Dedifferentiated amniotic fluid mesenchymal stem cell (primary cell): Measurements from ENCODE around the gene MICALL1.
"Not testable (repeated sequence)": the region's sequence is repeated elsewhere in the genome, so short reads cannot be mapped to it uniquely, and the experiment has no call there.

Source experiments
- DNase-seq: peaks from one replicate; pipeline ENCODE4 v3.0.0-alpha.2; 2016; ENCODE audit errors: extremely low spot score

Gene MICALL1

DNA sequence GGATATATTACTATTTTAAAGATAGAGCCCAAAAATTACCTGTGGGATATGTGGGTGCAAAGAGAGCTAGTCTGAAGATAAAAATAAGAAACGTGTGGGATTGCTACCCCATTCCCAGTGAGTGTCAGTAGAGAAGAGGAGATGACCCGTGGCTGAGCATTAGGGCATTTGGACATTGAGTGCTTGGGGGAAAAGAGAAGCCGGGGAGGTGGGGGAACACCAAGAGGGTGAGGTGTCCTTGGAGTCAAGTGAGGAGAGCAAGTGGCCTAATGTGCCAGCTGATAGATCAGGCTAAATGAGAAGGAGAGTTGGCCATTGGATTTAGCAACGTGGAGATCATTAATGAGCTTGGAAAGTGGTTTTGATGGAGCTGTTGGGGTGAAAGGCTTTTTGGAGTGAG is 48.6 kb downstream of the MICALL1 start:
- no peak for DNase-seq

DNA sequence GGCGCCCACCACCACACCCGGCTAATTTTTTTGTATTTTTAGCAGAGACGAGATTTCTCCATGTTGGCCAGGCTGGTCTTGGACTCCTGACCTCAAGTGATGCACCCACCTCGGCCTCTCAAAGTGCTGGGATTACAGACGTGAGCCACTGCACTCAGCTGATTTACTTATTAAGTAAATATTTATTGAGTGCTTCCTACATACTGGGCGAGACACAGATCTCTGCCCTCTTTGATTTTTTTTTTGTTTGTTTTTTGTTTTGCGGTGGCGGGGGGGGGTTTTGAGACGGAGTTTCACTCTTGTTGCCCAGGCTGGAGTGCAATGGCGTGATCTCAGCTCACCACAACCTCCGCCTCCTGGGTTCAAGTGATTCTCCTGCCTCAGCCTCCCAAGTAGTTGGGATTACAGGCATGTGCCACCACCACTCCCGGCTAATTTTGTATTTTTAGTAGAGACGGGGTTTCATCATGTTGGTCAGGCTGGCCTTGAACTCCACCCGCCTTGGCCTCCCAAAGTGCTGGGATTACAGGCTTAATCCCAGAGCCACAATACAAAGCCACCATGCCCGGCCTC is 49.8 kb downstream of the MICALL1 start:
- not testable (repeated sequence) for DNase-seq

DNA sequence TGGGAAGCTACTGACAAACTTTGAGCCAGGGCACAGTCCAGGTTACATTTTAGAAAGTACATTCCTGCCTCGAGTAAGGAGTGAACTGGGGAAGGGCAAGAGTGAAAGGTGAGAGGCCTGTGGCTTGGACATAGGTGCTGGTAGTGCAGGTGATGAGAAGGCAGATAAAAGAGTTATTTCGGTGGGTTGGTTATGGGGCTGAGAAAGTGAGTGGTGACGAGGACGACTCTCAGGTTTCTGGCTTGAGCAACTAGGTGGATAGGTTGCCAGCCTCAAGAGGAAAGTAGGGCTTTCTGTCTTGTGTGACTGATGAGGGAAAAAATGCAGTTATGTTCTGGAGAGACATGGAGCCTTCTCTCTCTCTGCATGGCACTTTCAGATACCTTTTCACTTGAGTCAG is 51.1 kb downstream of the MICALL1 start:
- no peak for DNase-seq

DNA sequence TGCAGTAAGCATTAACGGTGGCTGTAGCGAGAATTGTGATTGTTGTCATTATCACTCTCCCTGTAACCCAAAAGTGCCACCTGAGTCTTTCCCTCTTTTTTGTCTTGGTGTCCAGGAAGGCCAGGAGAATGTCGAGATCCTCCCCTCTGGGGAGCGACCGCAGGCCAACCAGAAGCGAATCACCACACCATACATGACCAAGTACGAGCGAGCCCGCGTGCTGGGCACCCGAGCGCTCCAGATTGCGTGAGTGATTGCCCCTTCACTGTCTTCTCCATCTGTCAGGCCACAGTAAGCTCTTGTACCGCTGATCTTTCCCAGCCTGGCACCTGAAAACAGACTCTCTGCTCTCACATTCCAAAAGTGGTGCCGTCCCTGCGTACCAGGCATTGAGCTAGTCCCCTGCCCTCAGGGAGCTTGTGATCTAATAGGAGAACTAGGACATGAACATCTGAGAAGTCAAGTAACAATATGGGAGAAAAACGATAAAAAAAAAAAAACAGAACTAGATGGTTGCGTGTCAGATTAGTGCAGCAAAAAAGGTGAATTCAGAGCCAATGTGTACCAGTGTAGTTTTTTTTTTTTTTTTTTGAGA is 53.2 kb downstream of the MICALL1 start:
- DNase-seq: no peak

DNA sequence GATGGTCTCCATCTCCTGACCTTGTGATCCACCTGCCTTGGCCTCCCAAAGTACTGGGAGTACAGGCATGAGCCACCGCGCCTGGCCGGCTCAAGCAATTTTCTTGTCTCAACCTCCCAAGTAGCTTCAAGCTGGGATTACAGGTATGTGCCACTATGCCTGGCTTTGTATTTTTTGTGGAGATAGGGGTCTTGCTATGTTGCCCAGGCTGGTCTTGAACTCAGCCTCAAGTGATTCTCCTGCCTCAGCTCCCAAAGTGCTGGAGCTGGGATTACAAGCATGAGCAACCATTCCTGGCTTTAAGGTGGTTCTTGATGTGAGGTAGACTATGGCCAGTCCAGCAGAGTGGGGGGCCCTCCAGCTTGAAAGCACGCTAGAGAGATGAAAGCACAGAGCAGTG is 55.0 kb downstream of the MICALL1 start:
- DNase-seq: no peak

DNA sequence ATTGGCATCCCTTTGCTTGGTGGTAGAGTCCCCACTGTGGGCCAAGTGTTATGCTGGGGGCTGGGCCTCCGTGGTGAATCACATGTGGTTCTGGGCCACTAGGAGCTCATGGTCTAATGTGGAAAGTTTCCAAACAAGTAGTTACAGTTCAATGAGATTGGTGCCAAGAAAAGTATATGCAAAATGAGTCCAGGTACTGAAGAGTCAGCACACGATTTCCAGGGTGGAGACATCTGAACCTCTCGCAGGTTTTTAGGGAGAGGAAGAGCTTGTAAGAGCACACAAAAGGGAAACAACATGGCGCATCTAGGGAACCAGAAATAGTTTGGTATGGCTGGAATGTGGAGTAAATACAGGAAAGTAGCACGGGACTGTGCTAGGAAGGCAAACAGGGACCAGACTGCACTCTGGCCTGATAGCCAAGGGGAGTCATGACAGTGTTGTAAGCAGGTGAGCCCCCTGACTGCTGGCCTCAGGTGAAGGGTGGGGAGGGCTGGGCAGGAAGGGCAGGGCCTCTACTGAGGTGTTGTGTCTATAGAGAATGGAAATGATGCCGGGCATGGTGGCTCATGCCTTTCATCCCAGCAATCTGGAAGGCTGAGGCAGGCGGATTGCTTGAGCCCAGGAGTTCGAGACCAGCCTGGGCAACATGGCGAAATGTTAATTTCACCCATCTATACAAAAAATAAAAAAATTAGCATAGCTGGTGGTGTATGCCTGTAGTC is 60.0 kb downstream of the MICALL1 start:
- no peak for DNase-seq

DNA sequence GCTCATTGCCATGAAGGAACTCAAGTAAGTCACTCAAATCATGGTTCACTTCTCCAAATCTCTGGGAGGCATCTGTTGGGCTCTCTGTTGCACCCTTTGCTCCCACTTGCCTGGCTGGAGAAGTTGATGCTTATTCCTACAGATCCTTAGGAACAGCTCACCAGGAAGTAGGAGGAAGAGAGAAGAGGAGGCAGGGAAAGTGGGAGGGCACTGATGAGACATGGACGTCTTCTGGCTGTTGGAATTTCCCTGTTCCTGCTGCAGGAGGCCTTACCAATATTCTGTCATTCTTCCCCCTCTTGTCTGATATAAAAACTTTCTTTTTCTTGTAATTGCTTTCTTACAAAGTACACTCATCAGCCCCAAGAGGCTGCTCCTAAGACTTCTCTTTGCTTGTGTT is 61.0 kb downstream of the MICALL1 start:
- no peak for DNase-seq

DNA sequence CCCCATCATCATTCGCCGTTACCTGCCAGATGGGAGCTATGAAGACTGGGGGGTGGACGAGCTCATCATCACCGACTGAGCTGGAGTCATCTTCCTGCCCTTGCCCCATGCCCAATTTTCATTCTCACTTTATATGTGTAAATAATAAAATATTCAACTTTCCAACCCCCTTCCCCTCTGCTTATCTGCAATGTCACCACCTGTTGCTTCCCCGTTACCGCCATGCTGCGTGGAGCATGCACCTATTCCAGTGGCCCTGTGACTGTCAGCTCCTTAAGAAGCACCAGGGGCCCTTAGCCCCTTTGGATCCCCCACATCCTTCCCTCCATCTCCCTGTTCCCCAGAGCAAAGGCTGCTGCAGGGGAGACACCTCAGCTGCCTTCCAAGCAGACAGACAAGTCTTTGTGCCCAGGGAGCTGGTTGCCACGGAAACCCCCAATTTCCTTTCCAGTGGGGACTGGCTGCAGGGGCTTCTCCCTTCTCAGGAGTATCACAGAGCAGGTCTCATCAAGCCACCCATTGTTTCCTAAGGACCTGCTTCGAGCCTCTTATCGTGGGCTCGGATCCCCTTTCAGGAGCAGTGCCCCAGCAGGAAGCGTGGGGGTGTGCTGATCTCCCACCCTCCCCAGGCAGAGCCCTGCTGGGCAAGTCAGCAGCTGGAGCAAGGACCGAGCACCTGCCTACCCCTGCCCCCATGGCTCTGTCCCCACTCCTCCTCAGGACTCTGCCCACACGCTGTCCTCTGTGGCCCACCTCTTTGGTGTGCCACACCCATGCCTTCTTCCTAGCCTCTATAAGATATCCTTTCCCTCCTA is 61.7 kb downstream of the MICALL1 start:
- no peak for DNase-seq

DNA sequence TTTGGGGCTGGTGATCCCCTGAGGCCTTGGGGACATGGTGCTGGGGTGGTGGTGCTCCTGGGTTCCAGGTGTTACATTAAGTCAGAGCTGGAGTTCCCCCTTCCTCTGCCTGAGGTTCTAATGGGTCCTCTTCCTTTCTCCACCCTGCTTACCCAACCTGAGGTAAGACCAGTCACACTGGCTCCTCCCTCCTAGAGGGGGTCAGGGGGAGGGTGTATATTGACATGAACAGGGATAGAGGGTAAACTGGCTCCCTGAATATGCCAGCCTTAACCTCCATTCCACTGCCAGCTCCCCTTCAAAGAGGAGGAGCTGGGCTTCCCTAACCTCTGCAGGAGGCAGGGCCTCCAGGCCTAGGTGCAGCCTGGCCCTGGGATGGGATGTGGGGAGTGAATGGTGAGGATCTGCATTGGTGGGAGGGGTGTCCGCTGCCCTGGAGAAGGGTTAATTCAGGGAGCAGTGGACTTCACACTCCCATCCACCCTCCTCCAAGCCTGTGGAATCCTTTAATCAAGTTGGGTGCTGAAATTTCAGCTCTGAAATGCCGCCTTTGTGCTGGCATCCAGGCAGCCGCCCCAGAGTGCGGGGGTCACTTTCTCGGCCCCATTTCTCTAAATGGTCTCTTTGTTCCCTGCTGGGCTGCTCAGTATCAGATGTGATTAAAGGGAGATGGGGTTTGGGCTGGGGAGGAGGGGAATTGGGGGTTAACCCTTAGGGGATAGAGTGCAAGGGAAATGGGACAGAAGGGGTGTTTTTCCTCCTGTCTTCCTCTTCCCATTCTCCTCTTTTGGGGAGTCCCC is 62.6 kb downstream of the MICALL1 start:
- DNase-seq: no peak

DNA sequence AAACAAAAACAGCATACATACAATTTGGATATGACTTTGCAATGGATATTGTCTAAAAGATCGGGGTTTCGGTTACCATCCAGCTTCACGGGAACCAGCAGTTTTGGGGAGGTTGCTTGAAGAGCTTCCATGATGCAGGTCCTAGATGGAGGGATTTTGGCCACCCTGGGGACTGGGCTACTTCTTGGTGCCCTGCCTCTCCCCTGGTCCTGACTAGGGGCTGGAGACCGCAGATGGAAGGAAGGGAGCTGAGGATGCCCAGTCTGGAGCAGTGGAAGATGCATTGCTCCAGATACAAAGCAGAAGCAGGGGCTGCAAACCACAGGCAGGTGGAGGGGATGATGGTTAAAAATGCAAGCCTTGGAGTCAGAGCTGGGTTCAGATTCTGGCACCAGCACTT is 64.8 kb downstream of the MICALL1 start:
- no peak for DNase-seq

DNA sequence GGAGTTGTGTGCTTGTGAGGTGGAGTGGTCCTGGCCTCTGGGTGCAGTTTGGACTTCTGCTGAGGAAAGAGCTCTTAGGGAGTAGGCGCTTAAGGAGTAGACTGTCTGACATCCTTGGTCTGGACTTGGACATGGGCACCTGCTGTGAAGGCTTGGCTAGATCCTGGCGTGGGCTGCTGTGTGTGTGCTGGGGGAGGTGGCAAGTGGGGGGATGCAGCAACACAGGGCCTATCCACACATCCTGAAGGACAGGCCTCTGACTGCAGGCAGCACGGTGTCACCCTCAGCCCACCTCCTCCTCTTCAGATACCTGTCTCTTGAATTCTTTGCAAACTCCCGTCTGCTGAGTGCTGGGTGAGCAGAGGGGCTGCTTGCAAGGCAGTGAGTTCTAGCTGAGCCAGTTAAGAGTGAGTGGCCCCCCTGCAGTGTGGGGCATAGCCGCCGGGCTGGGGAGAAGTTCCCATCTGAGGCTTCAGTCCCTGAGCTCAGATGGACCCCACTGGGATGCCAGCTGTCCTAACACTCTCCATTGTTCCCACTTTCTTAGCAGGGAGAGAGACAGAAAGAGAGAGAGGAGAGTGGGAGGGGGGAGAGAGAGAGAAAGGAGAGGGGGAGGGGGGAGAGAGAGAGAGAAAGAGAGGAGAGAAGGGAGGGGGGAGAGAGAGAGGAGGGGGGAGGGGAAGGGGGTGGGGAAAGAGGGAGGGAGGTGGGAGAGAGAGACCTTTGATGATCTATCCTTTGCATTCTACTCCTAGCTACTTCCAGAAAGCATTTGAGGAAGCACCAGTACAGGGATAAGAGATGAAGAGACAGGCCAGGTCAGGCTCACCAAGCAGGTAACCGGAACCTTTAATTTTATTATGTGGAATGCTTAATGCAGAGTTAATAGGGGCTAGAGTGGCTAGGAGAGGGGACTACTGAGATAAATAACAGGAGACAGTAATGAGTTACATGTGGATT is 65.7 kb downstream of the MICALL1 start:
- no peak for DNase-seq

DNA sequence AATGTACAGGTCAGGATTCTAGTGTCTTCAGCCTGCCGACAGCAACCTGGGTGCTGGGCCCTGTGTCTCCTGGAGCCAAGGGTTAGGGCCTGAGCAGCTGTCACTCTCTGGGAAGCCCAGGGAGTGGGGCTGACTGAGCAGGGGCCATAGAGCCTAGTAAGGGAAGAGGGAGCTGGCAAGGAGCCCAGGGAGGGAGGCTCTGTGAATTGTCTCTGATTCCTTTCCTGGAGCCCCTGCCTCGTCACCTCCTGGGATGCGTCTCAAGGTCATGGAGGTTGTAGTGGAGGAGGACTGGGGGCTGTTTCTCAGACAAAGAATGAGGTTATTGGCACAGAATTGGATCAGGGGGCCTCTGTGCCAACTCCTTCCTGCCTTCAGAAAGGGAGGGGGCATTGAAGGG is 66.4 kb downstream of the MICALL1 start:
- no peak for DNase-seq

DNA sequence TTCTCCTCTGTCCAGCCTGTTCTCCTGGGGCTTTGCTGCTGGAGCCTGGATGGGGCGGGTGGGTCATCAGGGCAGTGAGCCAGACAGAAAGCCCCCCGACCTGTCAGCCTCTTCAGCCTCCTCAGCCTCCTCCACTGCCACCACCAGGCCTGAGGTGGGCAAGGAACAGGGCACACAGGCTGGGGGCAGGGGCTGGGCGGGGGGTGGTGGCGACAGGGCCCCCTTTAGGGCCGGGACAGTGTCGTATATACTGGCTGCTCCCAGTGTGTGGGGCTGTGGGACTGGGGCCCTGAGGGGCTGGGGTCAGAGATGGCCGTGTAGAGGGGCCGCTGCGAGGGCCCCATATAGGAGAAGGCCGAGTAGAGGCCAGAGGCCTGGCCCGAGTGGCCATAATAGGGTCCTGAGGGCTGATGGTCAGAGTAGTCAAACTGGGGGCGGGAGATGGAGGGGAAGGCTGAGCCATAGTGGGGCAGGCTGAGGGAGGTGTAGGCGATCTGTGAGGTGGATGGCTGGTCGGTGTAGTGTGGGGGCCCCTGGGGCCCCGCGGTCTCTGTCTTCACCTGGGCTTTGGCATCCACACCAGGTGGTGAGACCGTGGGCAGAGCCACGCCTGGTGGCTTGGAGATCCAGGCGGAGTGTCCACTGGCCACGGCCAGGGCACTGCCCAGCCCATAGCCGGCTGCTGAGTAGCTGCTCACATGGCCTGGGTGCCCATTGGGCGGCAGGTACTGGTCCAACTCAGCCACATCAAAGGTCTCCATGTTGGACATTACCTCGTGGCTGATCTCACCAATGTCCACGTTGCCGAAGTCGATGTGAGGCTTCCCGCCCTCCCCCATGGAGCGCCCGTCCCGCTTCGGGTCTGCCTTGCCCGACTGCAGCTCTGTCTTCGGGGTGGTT is 67.4 kb downstream of the MICALL1 start:
- DNase-seq: no peak

DNA sequence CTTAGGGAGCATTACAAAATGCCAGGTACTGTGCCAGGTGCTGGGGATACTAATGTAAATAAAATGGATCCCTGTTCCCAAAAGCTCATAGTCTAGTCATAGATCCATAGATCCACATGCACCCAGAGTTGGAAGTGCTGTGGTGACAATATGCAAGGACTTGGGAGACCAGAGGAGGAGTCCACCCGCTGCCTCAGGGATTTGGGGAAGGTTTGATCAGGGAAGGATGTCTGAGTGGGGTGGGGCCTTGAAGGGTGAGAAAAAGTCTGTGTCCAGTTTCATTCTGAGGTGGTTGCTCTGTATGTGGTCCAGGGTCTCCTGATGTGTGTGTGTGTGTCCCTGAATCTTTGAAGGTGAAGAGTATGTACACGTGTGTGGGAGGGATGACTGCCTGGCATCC is 69.1 kb downstream of the MICALL1 start:
- DNase-seq: no peak

DNA sequence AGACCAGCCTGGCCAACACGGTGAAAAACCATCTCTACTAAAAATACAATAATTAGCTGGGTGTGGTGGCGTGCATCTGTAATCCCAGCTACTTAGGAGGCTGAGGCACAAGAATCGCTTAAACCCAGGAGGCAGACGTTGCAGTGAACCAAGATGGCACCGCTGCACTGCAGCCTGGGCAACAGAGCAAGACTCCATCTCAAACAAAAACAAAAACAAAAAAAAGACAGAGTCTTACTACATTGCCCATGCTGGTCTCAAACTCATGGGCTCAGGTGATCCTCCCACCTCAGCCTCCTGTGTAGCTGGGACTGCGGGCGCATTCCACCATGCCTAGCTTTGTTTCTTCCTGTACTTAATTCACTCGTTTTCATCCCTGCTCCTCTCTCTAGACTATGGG is 69.9 kb downstream of the MICALL1 start:
- DNase-seq: not testable (repeated sequence)

DNA sequence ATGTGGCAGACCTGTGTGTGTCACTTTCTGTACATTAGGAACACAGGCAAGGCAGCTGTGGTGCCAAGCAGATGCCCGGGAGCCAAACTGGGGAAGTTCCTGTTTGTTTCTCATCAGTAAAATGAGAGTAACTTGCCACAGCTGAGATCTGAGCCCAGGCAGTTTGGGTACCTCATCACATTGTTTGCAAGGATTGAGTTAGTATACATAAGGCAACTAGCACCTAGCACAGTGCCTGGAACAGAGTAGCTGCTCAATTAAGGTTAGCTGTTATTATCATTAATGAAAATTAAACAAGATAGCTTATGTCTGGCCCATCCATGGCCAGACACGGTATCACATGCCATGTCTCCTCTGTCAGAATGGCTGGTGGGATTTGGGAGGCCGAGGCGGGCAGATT is 70.5 kb downstream of the MICALL1 start:
- no peak for DNase-seq

DNA sequence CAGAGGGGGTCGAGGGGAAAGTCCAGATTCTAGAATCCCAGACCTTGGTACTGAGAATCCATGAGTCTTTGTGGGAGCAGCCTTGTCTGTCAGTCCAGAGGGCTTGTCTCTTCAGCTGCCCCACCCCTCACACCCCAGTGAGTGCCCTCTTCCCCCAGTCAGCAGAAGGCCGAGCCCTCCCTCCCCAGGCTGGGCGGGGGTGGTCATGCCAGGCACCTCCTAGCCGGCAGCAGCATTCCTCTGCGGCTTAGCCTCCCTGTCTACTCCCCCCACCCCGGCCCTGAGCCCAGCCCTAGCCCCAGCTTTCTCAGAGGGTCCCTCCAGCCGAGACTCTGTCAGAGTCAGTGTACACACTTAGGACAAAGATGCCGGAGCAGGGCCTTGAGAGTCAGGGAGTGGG is 73.7 kb downstream of the MICALL1 start:
- DNase-seq: no peak

DNA sequence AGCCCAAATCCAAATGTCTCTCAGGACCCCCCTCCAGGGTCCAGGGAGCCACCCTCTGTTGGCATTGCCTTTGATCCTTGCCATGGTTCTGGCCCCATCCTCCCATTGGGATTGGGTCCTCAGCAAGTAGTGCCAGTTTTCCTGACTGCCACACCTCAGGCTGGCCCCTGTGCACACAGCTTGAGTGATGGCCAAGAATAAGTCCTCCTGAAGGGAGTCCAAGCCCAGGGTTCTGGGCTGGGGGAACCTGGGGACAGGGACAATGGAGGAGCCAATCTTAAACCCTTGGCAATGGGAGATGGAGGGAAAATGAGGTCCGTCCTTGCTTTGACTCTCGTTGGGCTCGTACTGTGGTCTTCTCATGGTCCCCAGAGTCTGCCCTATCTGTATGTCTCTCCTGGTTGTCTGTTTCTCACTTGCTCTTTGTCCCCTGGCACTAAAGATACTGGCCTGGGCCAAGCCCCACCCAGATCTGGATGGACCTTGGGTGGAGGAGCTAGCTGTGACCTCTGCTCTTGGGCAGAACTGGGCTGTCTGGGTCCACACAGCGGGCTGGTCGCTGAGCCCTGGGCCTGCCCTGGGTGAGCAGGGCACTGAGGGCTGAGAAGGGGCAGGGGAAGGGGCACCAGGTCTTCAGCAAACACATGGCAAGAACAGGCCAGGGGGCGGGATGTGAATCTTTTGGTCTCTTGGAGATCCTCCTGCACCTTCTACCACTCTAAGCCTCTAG is 75.3 kb downstream of the MICALL1 start:
- no peak for DNase-seq
